HUES48 (cell line): ENCODE data around the gene ZFP64.
A peak's percentile ranks its signal among the peaks of the same experiment; 100 is the strongest.
"Not testable (repeated sequence)": the region's sequence is repeated elsewhere in the genome, so short reads cannot be mapped to it uniquely, and the experiment has no call there.

ENCODE experiments used
- H3K27ac ChIP-seq: one replicate; pipeline ENCODE4 v1.7.0; 2013; ENCODE audit warnings: low read depth, low read length, inconsistent platforms
- H3K27me3 ChIP-seq: 2 replicates; pipeline ENCODE4 v1.6.1; 2013; ENCODE audit warnings: mild to moderate bottlenecking, low read length; ENCODE audit not compliant: control insufficient read depth, insufficient read depth
- H3K36me3 ChIP-seq: 2 replicates; pipeline ENCODE4 v1.6.1; 2013; ENCODE audit warnings: low read length; ENCODE audit not compliant: control insufficient read depth, insufficient read depth
- H3K4me1 ChIP-seq: 2 replicates; pipeline ENCODE4 v1.6.1; 2013; ENCODE audit warnings: mild to moderate bottlenecking, low read length; ENCODE audit not compliant: control insufficient read depth, insufficient read depth
- H3K4me3 ChIP-seq: 2 replicates; pipeline ENCODE4 v1.5.1; 2013; ENCODE audit warnings: mild to moderate bottlenecking, low read depth, low read length
- H3K9ac ChIP-seq: 2 replicates; pipeline ENCODE4 v1.6.1; 2013; ENCODE audit warnings: mild to moderate bottlenecking, low read depth, low read length, moderate library complexity
- H3K9me3 ChIP-seq: 2 replicates; pipeline ENCODE4 v1.6.1; 2013; ENCODE audit warnings: low read length; ENCODE audit not compliant: control insufficient read depth, insufficient read depth

ZFP64 gene

GRCh38 chr20:52201395-52201794 lies 9.8 kb upstream of the ZFP64 start:
- Histone ChIP-seq H3K4me1 (no peaks in the 10 kb centered on the region), H3K9ac (no peak overlapping the region), H3K27ac (no peak overlapping the region), H3K4me3 (no peak overlapping the region), H3K9me3 (no peaks in the 10 kb centered on the region), H3K27me3 (no peaks in the 10 kb centered on the region), H3K36me3 (no peaks in the 10 kb centered on the region)

DNA sequence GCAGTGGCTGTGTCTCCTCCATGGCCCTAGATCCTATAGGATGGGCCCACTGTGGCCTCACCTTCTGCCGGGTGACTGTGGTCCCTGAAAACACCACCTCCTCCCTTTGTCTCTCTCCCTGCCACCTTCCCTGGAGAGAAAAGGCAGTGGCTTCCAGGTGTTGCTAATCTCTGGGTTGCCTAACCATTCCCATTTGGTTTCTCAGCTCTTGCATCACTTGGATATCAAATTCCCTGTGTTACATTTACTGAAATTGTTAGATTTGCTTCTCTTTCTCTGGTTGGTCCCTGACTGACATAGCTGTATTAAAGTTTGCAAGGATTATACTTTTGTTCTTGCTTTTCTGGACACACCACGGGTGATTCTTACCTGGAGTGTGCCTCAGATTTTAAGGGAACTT lies 9.3 kb upstream of the ZFP64 start:
- no peak overlapping the region for H3K4me3 ChIP-seq
- no peaks in the 10 kb centered on the region for H3K4me1 ChIP-seq
- H3K36me3 ChIP-seq, result no peaks in the 10 kb centered on the region
- no peaks in the 10 kb centered on the region for H3K27me3 ChIP-seq
- H3K9me3 ChIP-seq, result no peaks in the 10 kb centered on the region
- no peak overlapping the region for H3K27ac ChIP-seq
- no peak overlapping the region for H3K9ac ChIP-seq

GRCh38 chr20:52196845-52197244 lies 5.3 kb upstream of the ZFP64 start:
- Histone ChIP-seq H3K9me3 (no peaks in the 10 kb centered on the region), H3K4me1 (no peaks in the 10 kb centered on the region), H3K4me3 (no peak overlapping the region), H3K27me3 (no peaks in the 10 kb centered on the region), H3K9ac (no peak overlapping the region), H3K36me3 (no peaks in the 10 kb centered on the region), H3K27ac (no peak overlapping the region)

GRCh38 chr20:52193886-52194545 lies 2.4 kb upstream of the ZFP64 start:
- H3K4me1 ChIP-seq, result peaks cover 5% of the 10 kb centered on the region
- H3K36me3 ChIP-seq, result no peaks in the 10 kb centered on the region
- no peak overlapping the region for H3K27ac ChIP-seq
- no peaks in the 10 kb centered on the region for H3K9me3 ChIP-seq
- no peaks in the 10 kb centered on the region for H3K27me3 ChIP-seq
- H3K9ac ChIP-seq, result no peak overlapping the region
- H3K4me3 ChIP-seq, result no peak overlapping the region

DNA sequence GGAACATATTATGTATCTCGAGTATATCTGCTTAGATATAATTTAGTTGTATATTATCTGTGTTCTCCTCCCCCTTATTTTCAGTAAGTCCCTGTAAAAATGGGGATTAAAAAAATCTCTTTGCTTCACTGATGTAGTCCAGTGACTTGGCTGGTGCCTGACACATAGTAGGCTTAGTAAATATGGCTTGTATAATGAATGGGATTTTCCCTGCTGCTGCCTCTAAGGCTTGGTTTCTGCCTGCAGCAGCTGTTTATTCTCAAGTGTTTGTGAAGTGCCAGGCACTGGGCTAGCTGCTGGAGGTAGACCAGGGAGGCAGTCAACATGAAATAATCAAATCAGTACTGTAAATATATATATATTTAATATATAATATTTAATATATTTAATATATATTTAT lies 1.6 kb upstream of the ZFP64 start:
- peaks cover 5% of the 10 kb centered on the region for H3K4me1 ChIP-seq
- no peaks in the 10 kb centered on the region for H3K27me3 ChIP-seq
- H3K9me3 ChIP-seq, result no peaks in the 10 kb centered on the region
- H3K36me3 ChIP-seq, result no peaks in the 10 kb centered on the region
- H3K9ac ChIP-seq, result no peak overlapping the region
- no peak overlapping the region for H3K27ac ChIP-seq
- H3K4me3 ChIP-seq, result no peak overlapping the region

DNA sequence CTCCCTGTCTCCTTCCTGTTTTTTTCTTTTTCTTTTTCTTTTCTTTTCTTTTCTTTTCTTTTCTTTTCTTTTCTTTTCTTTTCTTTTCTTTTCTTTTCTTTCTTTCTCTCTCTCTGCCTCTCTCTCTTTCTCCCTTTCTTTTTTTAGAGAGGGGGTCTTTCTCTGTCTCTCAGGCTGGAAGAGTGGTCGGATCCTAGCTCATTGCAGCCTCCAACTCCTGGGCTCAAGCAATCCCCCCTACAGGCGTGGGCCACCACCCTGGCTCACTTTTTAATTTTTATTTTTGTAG lies 1.1 kb upstream of the ZFP64 start:
- H3K4me3 ChIP-seq, result peak overlapping the region; percentile 99; the same call in 1 of the 2 replicates

GRCh38 chr20:52191916-52192718 lies 538 bp upstream of the ZFP64 start:
- Histone ChIP-seq H3K27ac (peak overlapping the region; percentile 91), H3K4me1 (peaks cover 5% of the 10 kb centered on the region), H3K9me3 (no peaks in the 10 kb centered on the region), H3K27me3 (no peaks in the 10 kb centered on the region), H3K4me3 (peak overlapping the region; percentile 99), H3K36me3 (no peaks in the 10 kb centered on the region), H3K9ac (peak overlapping the region; percentile 86)

More for the DNA sequence above, 1.1 kb upstream of the ZFP64 start:
- H3K4me1 ChIP-seq, H3K27me3 ChIP-seq, H3K9me3 ChIP-seq, H3K9ac ChIP-seq, H3K27ac ChIP-seq, H3K36me3 ChIP-seq: not testable (repeated sequence)

- Histone ChIP-seq H3K9me3 (no peaks in the 10 kb centered on the region), H3K4me3 (peak overlapping the region; percentile 99), H3K27ac (peak overlapping the region; percentile 91), H3K4me1 (peaks cover 5% of the 10 kb centered on the region), H3K36me3 (peaks cover 13% of the 10 kb centered on the region), H3K27me3 (no peaks in the 10 kb centered on the region), H3K9ac (peak overlapping the region; percentile 86)
Observed at GRCh38 chr20:52190437-52191131, 995 bp downstream of the ZFP64 start.

- no peak overlapping the region for H3K27ac ChIP-seq
- no peaks in the 10 kb centered on the region for H3K4me1 ChIP-seq
- no peak overlapping the region for H3K9ac ChIP-seq
- no peaks in the 10 kb centered on the region for H3K9me3 ChIP-seq
- no peak overlapping the region for H3K4me3 ChIP-seq
- H3K36me3 ChIP-seq, result peaks cover 36% of the 10 kb centered on the region
- no peaks in the 10 kb centered on the region for H3K27me3 ChIP-seq
Observed at GRCh38 chr20:52181766-52182165, 9.8 kb downstream of the ZFP64 start.

- Histone ChIP-seq H3K4me1 (no peaks in the 10 kb centered on the region), H3K4me3 (no peak overlapping the region), H3K9me3 (no peaks in the 10 kb centered on the region), H3K36me3 (peaks cover 24% of the 10 kb centered on the region), H3K27ac (no peak overlapping the region), H3K9ac (no peak overlapping the region), H3K27me3 (no peaks in the 10 kb centered on the region)
Observed at GRCh38 chr20:52180180-52180840, 11.3 kb downstream of the ZFP64 start.
